ENCODE measurements around the gene ATF3.

ATF3 gene, protein sequence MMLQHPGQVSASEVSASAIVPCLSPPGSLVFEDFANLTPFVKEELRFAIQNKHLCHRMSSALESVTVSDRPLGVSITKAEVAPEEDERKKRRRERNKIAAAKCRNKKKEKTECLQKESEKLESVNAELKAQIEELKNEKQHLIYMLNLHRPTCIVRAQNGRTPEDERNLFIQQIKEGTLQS

DNA sequence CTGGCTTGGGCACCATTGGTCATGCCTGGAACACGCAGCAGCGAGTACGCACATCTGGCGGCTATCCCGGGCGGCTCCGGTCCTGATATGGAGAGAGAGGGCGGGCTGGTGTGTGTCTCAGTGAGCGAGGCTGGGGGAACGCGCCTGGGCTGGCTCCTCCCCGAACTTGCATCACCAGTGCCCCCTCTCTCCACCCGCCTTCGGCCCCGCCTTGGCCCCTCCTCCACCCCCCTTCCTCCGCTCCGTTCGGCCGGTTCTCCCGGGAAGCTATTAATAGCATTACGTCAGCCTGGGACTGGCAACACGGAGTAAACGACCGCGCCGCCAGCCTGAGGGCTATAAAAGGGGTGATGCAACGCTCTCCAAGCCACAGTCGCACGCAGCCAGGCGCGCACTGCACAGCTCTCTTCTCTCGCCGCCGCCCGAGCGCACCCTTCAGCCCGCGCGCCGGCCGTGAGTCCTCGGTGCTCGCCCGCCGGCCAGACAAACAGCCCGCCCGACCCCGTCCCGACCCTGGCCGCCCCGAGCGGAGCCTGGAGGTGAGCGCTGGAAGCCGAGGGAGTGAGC, at the start of gene ATF3:
Gene ATF3, plus strand, starts transcription at position 370 of the 567 bp plus-strand sequence. CDS start 6,261 bp downstream, outside the sequence.
- DNase-seq = peak; percentile 87

DNA sequence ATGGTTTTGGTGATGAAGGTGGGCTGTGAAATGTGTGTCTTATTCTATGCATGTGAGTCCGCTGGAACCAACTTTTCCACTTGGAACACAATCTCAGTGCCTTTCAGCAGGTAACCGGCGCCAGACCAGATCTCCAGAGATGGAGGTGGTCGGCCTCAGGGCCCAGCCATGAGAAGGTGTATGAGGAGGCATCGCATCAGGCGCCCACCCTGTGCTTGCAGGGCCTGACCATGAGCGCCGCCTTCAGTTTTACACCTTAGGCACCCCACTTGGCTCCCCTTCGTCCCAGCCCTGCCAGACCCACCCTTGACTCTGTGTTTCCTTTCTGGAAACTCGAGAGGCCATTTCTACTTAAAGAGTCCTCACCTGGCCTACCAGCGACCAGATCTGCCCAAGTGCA, 48.6 kb upstream of the ATF3 start:
- DNase-seq = no peak

DNA sequence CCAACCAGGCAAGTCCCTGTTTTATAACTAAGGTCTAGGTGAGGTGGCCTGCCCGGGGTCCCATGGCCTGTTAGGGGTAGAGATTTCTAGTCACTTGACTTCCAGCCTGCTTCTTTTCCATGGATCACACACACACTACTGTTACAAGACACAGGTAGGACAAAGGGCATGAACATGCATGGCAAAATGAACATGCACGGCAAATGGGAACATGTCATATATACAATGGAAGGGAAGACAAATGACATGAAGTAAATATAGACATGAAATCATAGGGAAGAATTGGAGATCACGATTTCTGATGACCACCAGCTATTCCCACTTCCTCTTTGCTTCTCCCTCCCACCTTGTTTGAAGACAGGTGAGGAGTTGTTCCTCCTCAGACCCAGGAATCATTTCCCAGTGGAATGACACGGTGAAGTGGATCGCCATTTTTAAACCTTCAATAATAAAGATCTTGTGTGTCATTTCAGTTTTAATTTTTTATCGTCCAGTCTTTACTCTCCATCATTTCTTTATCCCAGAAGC, 47.6 kb upstream of the ATF3 start:
- no peak for DNase-seq

DNA sequence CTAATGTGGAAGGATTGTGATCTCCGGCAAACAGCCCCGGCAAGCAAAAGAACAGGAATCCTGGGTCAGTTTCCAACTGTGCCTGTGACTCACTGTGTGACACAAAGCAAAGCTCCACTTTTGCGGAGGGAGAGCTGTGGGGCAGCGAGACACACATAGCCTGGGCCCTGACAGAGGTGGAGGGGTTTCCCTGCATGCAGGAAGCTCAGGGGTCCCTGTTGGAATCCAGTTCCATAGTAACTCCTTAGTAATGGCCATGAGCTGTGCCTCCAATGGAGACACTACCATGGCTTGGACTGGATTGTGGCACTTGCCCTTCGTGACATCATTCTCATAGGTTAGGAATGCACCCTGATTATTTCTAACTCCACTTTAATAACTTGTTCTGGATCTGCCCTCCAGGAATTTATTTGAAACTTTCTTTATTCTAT, 47.0 kb upstream of the ATF3 start:
- DNase-seq = no peak

DNA sequence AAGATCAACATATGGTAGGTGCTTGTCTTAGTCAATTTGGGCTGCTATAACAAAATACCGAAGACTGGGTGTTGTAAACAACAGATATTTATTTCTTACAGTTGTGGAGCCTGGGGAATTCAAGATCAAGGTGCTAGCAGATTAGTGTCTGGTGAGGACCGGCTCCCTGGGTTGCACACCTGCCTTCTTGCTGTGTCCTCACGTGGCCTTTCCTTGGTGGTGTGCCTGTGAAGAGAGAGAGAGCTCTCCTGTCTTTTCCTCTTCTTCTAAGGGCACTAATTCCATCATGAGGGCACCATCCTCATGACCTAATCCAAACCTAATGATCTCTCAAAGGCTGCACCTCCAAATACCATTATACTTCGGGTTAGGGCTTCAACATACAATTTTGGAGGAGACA, 45.8 kb upstream of the ATF3 start:
- DNase-seq = no peak

DNA sequence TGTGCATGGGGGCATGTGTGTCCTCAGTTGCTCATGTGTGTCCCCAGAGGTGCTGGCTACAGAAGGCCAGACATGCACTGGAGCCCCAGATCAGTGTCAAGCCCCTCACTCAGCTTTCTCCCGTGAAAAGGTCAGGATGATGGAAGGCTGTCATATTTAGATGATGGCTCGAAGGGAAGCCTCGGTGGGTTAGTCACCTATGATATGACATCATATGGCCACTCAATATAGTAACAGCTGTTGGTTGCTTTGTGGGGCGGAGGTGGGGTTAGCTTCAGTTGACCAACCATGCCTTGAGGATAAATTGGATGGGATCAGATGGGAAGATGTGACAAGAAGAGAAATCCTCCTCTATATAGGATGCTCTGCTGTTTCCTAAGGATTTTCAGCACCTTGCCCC, 43.5 kb upstream of the ATF3 start:
- DNase-seq = no peak

DNA sequence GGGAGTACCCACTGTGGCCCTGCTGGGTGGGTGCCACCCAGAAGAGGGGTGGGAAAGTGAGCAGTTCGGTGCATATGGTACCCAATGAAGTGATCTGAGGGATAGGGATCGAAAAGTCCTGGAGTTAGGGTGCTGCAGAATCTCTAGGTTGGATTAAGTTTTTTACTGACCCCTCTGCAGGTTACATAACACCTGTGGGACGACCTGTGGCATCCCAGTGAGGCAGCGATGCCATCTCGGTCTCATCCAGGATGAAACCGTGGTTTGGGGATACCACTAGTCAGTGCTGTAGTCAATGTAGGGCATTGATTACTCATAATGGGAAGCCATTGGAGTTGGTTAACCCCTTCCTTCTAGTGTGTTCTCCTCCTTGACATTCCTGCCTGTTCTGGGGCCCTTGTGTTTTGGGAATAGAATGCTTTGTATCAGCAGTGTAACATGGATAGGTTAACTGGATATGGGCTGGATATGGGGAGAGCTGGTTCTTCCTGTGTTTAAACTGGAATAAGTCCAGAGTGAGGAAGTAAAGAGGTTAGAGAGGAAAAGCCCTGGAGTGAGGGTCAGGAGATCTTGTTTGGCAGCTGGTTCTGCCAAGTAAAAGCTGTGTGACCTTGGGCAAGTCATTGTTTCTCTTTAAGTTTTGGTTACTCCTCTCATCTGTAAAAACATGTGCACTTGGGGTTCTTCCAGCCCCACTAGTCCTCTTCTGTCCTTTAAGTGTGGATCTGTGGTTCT, 42.8 kb upstream of the ATF3 start:
- no peak for DNase-seq

DNA sequence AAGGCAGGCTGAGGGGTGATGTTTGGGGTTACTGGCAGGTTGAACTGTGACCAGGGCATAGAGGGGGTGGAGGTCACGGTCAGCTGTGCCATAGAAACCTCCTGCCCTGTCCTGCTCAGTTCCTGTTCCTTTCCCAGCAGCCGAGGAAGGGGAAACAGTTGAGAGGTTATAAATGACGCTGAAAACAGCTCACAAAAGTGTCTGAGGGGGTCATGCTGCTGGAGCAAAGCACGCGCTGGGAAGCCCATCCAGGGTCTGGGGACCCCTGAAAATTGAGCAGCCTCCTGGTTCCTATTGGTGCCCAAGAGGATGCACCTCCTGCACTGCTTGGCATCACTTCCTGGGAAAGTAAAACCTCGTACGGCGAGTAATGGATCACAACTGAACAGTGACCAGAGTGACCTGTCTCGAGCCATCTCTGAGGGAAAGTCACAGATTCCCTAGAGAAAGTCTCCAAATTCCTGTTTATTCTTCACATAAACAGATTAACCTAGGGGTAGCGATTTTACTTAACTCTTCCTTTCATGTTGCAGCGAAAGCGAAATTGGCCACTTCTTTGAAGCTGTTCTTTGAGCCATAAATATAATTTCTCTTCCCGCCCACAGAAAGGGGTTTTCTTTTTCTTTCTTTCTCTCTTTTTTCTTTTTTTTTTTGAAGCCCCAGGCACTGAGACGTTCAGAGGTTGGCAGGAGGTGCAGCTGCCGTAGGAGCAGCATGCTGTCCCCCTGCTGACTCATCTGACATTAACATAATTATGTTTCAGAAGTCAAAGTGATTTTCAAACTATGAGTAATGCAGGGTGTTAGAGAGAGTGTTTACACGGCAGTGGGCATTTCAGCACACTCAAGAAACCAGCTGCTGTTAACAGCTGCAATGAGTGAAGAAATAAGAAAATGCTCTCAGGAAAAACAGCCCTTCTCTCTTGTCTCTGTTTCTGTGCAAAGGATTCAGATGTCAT, 41.8 kb upstream of the ATF3 start:
- peak; percentile 75 for DNase-seq

DNA sequence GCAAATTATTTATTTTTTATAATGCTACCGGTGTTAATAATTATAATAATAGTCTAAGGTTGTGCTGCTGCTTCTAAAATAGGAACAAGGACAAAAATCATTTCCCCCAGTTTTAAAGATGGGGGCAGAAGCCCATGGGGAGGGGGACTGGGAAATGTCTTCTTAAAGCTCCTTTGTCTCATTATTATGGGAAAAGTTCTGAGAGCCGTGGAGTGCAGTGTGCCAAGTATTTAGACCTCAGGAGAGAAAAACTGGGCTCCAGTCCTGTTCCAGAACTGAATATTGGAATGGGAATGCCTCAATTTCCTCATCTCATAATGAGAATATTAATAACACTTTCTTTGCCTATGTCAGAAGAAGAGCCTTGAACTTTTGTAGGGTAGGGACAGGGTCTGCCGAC, 40.9 kb upstream of the ATF3 start:
- no peak for DNase-seq

DNA sequence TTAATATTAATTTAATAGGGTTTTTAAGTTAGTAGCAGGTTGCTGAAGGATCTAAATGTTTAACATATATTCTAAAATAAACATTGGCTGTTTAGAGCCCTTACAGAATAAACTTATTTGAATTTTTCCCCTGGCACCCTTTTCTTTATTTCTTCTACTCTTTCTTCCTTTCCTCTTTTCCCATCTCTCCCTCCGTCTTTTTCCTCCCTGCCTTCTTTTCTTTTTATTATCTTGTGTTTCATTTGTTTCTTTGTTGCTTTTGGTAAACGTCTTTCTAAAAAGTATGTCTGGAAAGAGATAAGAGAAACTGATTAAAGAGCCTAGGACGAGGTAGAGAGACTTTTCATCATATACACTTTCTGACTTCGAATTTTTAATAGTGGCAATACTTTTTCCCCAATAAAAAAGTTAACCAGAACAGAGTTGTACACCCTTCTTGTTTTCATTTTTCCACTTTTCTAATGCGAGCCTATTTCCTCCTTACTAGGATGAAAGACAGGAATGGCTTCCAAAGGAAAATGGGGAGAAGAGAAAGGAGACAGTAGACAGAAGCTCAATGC, 39.5 kb upstream of the ATF3 start:
- DNase-seq = no peak

DNA sequence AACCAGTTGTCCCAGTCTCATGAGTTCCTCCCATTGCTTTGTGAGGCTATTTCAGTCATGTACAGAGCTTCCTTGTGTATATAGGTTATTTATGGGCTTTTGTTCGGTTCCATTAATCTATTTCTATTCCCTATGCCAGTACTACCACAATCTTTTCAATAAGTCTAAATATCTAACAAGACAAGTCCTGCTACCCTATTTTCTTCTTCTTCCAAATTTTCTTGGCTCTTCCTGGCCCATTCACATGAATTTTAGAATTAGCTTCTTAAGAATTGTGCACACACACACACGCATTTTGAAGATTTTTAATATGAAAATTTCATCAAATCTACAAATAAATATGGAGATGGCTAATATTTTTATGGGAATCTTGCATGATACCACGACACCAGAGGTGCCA, 33.8 kb upstream of the ATF3 start:
- no peak for DNase-seq

DNA sequence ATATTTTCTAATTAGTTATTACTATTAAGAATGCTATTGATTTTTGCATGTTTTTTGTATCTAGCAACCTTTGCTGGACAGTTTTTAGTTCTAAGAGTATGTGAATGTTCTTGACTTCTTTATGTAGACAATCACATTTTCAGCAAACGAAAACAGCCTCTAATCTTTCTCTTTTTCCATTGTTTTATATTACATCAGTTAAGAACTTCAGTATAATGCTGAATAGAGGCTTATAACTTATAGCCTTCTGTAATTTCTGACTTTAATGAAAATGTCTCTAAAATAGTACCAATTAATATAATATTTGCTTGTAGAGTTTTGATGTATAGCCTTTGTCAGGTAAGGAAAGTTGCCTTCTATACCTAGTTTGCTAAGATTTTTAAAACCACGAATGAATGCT, 33.2 kb upstream of the ATF3 start:
- DNase-seq = no peak

DNA sequence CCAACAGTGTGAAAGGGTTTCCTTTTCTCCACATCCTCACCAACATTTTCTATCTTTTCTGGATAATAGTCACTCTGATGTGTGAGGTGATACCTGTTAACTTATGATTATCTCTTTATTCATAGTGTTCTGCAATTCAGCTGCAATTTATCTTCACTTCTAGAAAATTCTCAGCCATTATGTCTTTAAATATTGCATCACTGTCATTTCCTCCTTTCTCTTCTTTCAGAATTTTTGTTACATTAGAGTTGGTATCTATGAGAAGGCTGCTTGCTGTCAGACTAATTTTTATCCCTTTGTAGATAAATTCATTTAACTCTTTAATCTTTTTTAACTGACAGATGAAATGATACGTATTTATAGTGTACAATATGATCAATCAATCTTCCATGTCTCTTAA, 30.5 kb upstream of the ATF3 start:
- no peak for DNase-seq

DNA sequence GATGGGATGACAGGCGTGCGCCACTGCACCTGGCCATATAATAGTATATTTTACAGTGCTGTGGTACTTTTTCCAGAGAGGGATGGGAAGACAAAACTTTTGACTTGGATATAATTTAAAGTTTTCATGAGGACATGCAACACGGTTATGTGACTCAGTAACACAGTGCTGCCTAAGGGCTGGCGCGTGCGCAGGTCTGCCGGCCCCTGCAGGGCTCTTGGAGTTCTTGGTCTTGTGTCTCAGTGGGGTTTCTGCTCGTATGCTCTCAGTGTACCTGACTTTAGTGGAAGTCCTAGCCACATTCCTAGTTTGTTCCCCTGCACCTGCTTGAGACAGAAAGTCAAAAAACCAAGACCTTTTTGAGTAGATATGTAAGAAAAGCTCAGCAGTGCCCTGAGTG, 27.5 kb upstream of the ATF3 start:
- DNase-seq = no peak

DNA sequence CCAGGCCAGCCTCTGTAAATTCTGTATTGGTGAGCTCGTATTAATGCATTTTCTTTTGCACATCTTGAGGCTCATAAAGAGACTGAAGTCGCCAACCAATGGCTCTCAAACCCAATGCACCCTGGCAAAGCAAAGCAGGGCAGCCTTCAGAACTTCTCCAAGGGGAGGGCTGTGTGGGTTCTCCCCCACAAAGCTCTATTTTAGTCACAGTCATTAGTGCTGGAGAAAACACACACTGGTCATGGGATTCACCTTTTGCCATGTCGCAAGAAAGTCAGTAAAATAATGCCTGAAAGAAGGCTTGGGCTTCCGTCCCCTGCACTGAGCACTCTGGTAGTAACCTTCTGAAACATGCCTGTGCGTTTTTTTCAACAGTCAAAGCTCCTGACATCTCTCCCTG, 26.3 kb upstream of the ATF3 start:
- no peak for DNase-seq

DNA sequence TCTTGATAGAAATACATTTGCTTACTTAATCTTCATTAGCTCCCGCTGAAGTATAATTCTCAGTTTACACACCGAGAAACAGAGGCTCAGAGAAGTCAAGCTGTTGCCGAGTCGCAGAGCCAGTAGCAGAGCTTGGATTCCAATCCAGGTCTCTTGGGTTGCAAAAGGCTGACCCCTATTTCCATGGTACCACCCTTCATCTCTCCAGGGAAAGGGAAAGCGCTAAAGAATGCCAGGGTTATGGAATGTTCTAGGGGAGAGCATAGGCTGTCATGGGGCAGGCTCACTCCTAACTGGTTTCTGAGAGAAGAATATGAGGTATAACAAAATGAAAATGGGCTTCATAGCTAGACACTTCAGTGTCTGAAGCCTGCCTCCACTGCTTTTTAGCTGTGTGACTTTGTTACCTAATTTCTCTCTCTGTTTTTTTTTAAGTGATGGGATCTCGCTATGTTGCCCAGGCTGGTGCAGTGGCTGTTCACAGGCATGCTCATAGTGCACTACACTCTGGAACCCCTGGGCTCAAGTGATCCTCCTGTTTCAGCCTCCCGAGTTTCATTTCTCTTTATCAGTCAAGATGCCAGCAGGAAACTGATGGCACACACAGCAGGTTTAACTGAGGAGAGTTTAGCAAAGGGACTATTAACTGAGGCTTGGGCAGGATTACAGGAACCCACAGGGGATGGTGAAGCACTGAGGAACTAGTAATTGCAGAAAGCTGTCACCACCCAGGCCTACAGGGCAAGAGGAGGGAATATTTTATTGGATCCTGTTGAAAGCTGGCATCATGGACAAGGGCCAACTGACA, 25.5 kb upstream of the ATF3 start:
- DNase-seq = no peak

DNA sequence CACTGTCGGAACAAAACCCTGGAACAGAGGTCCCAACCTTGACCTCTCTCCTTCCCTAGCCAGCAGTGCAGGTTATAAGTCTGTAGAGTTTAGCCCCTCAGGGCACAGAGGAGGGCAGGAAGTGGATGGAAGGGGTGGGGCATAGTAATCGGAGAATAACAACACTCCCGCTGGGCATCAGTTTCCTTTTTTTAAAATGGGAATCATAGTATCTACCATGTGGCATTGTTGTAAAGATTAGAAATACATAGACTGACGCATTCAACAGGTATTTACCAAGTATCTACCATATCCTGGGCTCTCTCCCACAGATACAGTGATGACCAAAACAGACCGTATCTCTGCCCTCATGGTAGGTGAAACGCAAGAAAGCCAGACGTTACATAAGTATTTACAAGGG, 24.9 kb upstream of the ATF3 start:
- DNase-seq = no peak

DNA sequence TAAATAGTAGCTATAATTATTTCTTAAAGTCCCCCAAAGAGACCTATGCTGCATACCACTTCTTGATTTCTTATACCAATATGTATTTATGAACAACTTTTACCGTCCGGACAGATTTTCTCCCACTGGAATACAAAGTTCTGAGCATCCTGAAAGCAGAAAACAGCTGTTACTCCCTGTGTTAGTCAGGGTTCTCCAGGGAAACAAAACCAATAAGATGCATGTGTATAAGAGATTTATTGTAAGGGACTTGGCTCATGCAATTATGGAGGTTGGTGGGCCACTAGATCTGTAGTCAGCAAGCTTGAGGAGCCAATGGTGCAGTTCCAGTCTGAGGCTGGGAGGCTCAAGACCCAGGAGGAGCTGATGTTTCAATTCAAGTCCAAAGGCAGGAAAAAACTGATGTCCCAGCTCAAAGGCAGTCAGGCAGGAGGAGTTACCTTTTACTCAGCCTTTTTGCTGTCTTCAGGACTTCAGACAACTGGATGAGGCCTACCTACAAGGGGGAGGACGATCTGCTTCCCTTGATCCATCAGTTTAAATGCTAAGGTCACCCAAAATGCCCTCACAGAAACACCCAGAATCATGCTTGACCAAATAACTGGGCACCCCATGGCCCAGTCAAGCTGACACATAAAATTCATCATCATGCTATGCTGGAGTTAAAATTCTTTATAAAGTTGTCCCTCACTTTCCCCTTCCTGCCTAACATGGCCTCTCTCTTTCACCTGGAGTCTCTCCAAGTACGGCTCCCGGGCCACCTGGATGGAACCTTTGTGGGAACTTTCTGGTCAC, 24.3 kb upstream of the ATF3 start:
- no peak for DNase-seq

DNA sequence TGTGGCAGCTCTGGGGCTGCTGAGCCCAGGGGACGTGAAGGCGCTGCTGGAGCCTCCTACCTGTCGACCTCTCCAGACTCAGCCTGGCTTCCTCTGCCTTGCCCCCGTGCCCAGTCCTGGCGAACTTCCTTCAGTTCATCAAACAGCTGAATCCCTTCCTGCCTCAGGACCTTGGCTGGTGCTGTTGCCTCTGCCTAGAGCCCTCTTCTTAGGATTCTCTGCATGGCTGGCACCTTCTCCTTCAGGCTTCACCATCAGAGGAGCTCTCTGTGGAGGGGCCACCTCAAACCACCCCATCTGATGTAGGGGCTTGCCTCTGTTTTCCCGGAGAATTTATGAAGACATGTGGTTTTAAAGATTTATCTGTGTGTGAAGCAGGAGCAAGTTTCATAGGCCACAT, 23.4 kb upstream of the ATF3 start:
- no peak for DNase-seq

DNA sequence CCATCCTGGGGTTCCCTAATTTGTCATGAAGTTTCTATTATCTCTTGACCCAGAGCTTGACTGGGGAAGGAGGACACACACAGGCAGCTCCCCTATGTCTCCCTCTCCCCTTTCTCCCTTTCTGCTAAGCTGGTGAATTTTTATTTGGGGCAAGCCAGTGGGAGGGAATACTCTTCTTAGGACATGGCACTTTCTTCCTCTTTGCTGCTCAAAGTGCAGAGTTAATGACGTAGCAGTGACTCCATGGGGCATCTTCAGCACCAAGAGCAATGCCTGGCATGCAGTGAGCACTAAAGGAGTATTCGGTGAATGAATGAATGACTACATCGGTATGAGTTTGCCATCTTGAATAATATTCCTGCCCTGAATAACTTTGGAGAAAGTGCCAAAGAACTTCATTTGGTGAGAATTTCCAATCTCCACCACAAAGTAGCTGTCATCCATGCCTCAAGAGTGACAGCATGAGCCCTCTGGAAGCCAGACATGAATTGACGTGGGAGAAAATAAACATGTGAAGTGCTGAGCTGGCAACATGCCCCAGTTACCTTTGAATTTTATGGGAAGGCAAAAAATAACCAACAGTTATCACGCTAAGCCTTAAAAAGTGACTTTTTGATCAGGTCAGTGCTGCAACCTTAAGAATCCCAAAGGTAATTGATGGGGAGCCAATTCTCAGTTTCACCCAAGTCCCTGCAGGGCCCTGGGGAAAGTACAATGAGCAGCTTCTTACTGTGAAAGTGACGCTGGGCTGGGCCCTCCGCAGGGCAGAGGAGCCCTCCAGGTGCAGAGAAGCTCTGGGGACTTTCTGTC, 22.1 kb upstream of the ATF3 start:
- DNase-seq = no peak

Data from CD4-positive, alpha-beta T cell treated with Interleukin-6 for 4 hours (primary cell).